Retinal pigment epithelial cell (primary cell): Measurements from ENCODE around the gene DNAJC10.
A peak's percentile ranks its signal among the peaks of the same experiment; 100 is the strongest.

ENCODE experiments used
- DNase-seq: peaks from one replicate; pipeline ENCODE4 v3.0.0-alpha.2; 2010; ENCODE audit warnings: low read depth
- H3K4me3 ChIP-seq: 2 replicates; pipeline ENCODE4 v1.5.1; 2011; ENCODE audit warnings: mild to moderate bottlenecking, low read length, control low read depth, moderate library complexity
- CTCF ChIP-seq: conservative IDR thresholded peaks from 2 replicates; pipeline ENCODE4 v1.5.1; 2011; ENCODE audit warnings: low read depth, low read length, control low read depth, inconsistent platforms

DNAJC10 gene

GRCh38 chr2:182715892-182716649 is at the start of gene DNAJC10:
DNAJC10 (plus strand) TSS chr2:182716257; CDS start chr2:182718087, 1,830 bp downstream.
- H3K4me3 ChIP-seq, result peak within 1 kb of the TSS; percentile 86
- TF ChIP-seq CTCF, result no peak
- DNase-seq, result peak; percentile 63

- H3K4me3 ChIP-seq, result no peak overlapping the region
- TF ChIP-seq CTCF, result peak; percentile 67
- no peak for DNase-seq
Measured at GRCh38 chr2:182666674-182667314, 49.3 kb upstream of the DNAJC10 start.

GRCh38 chr2:182667315-182667695 is 48.8 kb upstream of the DNAJC10 start:
- TF ChIP-seq CTCF, result no peak
- no peak for DNase-seq
- H3K4me3 ChIP-seq, result no peak overlapping the region

GRCh38 chr2:182668671-182669070 is 47.4 kb upstream of the DNAJC10 start:
- H3K4me3 ChIP-seq, result no peak overlapping the region
- TF ChIP-seq CTCF, result no peak
- DNase-seq, result no peak

- peak; percentile 48 for DNase-seq
- H3K4me3 ChIP-seq, result no peak overlapping the region
- no peak for TF ChIP-seq CTCF
Measured at GRCh38 chr2:182672466-182673165, 43.4 kb upstream of the DNAJC10 start.

GRCh38 chr2:182680837-182681236 is 35.2 kb upstream of the DNAJC10 start:
- no peak for TF ChIP-seq CTCF
- H3K4me3 ChIP-seq, result no peak overlapping the region

GRCh38 chr2:182682210-182682609 is 33.8 kb upstream of the DNAJC10 start:
- no peak for TF ChIP-seq CTCF
- no peak overlapping the region for H3K4me3 ChIP-seq
- no peak for DNase-seq

More at GRCh38 chr2:182680837-182681236, 35.2 kb upstream of the DNAJC10 start:
- DNase-seq, result no peak
